Endodermal cell (in vitro differentiated cells): ENCODE results near the gene RDH13. TPM values are rescaled to one million over a fixed set of nuclear protein-coding genes. Genes with fewer than 3 reads are reported as not detected.

Experiments
- DNase-seq: peaks from one replicate; pipeline ENCODE4 v3.0.0-alpha.2; 2017
- H3K27ac ChIP-seq: 2 replicates; pipeline ENCODE4 v1.5.1; 2013; ENCODE audit warnings: mild to moderate bottlenecking, low read depth, low read length, moderate library complexity
- H3K27me3 ChIP-seq: 2 replicates; pipeline ENCODE4 v1.6.1; 2013; ENCODE audit warnings: mild to moderate bottlenecking, low read length, moderate library complexity; ENCODE audit not compliant: insufficient read depth, control insufficient read depth, poor library complexity, severe bottlenecking
- H3K36me3 ChIP-seq: 2 replicates; pipeline ENCODE4 v1.7.0; 2013; ENCODE audit warnings: mild to moderate bottlenecking, low read length, moderate library complexity; ENCODE audit not compliant: control insufficient read depth, insufficient read depth
- H3K4me1 ChIP-seq: one replicate; pipeline ENCODE4 v1.7.0; 2013; ENCODE audit warnings: low read length; ENCODE audit not compliant: control insufficient read depth, insufficient read depth
- H3K4me3 ChIP-seq: 2 replicates; pipeline ENCODE4 v1.5.1; 2013; ENCODE audit warnings: mild to moderate bottlenecking, low read length, moderate library complexity
- H3K9ac ChIP-seq: 2 replicates; pipeline ENCODE4 v1.6.1; 2013; ENCODE audit warnings: mild to moderate bottlenecking, low read length, moderate library complexity; ENCODE audit not compliant: poor library complexity, severe bottlenecking; ENCODE audit errors: extremely low read depth
- H3K9me3 ChIP-seq: 2 replicates; pipeline ENCODE4 v1.6.1; 2013; ENCODE audit warnings: mild to moderate bottlenecking, low read length, moderate library complexity; ENCODE audit not compliant: control insufficient read depth
- H3K27ac Mint-ChIP-seq: 2 replicates; pipeline ENCODE4 v1.8.0; 2020; ENCODE audit warnings: mixed read lengths
- H3K27me3 Mint-ChIP-seq: 2 replicates; pipeline ENCODE4 v1.8.0; 2021; ENCODE audit warnings: mild to moderate bottlenecking, mixed read lengths; ENCODE audit not compliant: insufficient read depth
- H3K36me3 Mint-ChIP-seq: 2 replicates; pipeline ENCODE4 v1.8.0; 2020; ENCODE audit warnings: low read depth, mixed read lengths
- H3K4me1 Mint-ChIP-seq: 2 replicates; pipeline ENCODE4 v1.8.0; 2020; ENCODE audit warnings: mixed read lengths
- H3K4me3 Mint-ChIP-seq: 2 replicates; pipeline ENCODE4 v1.8.0; 2020; ENCODE audit warnings: mild to moderate bottlenecking, moderate library complexity, mixed read lengths
- H3K9me3 Mint-ChIP-seq: 2 replicates; pipeline ENCODE4 v1.8.0; 2020; ENCODE audit warnings: mild to moderate bottlenecking, mixed read lengths
- CTCF ChIP-seq: fragments of 200-600 bp; sonication (generic); conservative IDR thresholded peaks from 2 replicates; pipeline ENCODE4 v1.5.0; 2021; ENCODE audit warnings: antibody characterized with exemption, mild to moderate bottlenecking
- WGBS, 2 experiments: methylation state at CpG; one replicate each; pipeline versions ENCODE4 v1.1.5 to v1.1.7; 2013; ENCODE audit warnings: missing lambda C conversion rate in 2 of 2, mixed read lengths in 1 of 2; ENCODE audit not compliant: insufficient coverage in 1 of 2, insufficient read length in 1 of 2; 5-methylcytosine and 5-hydroxymethylcytosine counted together
- total RNA-seq, 2 donors: library from RNA; stranded (reverse); fragmentation: NEBNext Ultra II Directional in 1 of 2; extraction: Animal tissue kit (Norgen Biotek cat#: 25700) in 1 of 2; gene quantifications; 2 replicates in 1 of 2; 3 replicates in 1 of 2; pipeline ENCODE4 v1.2.1, GENCODE V29; 2021

RDH13 gene
- total RNA-seq, 2 donors from 2014 or later = 20.6 to 39.0 TPM

- H3K27ac Mint-ChIP-seq = peak overlapping the region; percentile 64
- H3K36me3 Mint-ChIP-seq = peaks cover 27% of the 10 kb centered on the region
- DNase-seq = peak; percentile 84
- Histone ChIP-seq H3K27me3 (no peaks in the 10 kb centered on the region), H3K4me3 (no peak overlapping the region), H3K27ac (no peak overlapping the region), H3K4me1 (no peaks in the 10 kb centered on the region), H3K9ac (no peak overlapping the region), H3K36me3 (peaks cover 15% of the 10 kb centered on the region), H3K9me3 (peaks cover 5% of the 10 kb centered on the region)
- H3K27me3 Mint-ChIP-seq = no peaks in the 10 kb centered on the region
- peaks cover 8% of the 10 kb centered on the region for H3K9me3 Mint-ChIP-seq
- TF ChIP-seq CTCF = peak; percentile 64
- H3K4me1 Mint-ChIP-seq = peaks cover 2% of the 10 kb centered on the region
- WGBS, 2 experiments = 93 to 95% methylated on average over 23 to 27 of the region's 27 CpGs
- H3K4me3 Mint-ChIP-seq = no peak overlapping the region
These were observed 36.9 kb upstream of the RDH13 start for GRCh38 chr19:55099557-55100506.

GRCh38 chr19:55098716-55099556 lies 36.0 kb upstream of the RDH13 start:
- WGBS, 2 experiments = 95 to 96% methylated on average over 24 to 27 of the region's 27 CpGs
- H3K4me3 ChIP-seq = no peak overlapping the region
- Mint-ChIP-seq H3K36me3 (peaks cover 31% of the 10 kb centered on the region), H3K27ac (no peak overlapping the region), H3K27me3 (no peaks in the 10 kb centered on the region), H3K4me1 (peaks cover 5% of the 10 kb centered on the region), H3K9me3 (peaks cover 8% of the 10 kb centered on the region), H3K4me3 (no peak overlapping the region)
- DNase-seq = peak; percentile 66
- no peak overlapping the region for H3K27ac ChIP-seq
- peaks cover 5% of the 10 kb centered on the region for H3K9me3 ChIP-seq
- H3K4me1 ChIP-seq = no peaks in the 10 kb centered on the region
- TF ChIP-seq CTCF = peak; percentile 57
- peaks cover 17% of the 10 kb centered on the region for H3K36me3 ChIP-seq
- H3K9ac ChIP-seq = no peak overlapping the region
- no peaks in the 10 kb centered on the region for H3K27me3 ChIP-seq

- Histone ChIP-seq H3K9ac (no peak overlapping the region), H3K36me3 (peaks cover 11% of the 10 kb centered on the region), H3K9me3 (no peaks in the 10 kb centered on the region), H3K4me1 (no peaks in the 10 kb centered on the region), H3K27me3 (no peaks in the 10 kb centered on the region), H3K4me3 (no peak overlapping the region), H3K27ac (no peak overlapping the region)
- DNase-seq = no peak
- Mint-ChIP-seq H3K4me1 (peaks cover 5% of the 10 kb centered on the region), H3K36me3 (peaks cover 26% of the 10 kb centered on the region), H3K27ac (no peak overlapping the region), H3K9me3 (peaks cover 3% of the 10 kb centered on the region), H3K27me3 (no peaks in the 10 kb centered on the region), H3K4me3 (no peak overlapping the region)
- 94 to 97% methylated on average over 15 to 23 of the region's 23 CpGs for WGBS, 2 experiments
- TF ChIP-seq CTCF = no peak
These were observed 35.1 kb upstream of the RDH13 start for GRCh38 chr19:55097864-55098715.
